HG02938 (cell line): ENCODE results near the gene CPSF4L.
"Not testable (repeated sequence)": the region's sequence is repeated elsewhere in the genome, so short reads cannot be mapped to it uniquely, and the experiment has no call there.

Experiments
- ATAC-seq: cut with Tn5 transposase; IDR thresholded peaks from one replicate; pipeline ENCODE4 v1.9.1; 2021; ENCODE audit warnings: mild to moderate bottlenecking, moderate library complexity; ENCODE audit not compliant: unreplicated experiment

Gene CPSF4L

DNA sequence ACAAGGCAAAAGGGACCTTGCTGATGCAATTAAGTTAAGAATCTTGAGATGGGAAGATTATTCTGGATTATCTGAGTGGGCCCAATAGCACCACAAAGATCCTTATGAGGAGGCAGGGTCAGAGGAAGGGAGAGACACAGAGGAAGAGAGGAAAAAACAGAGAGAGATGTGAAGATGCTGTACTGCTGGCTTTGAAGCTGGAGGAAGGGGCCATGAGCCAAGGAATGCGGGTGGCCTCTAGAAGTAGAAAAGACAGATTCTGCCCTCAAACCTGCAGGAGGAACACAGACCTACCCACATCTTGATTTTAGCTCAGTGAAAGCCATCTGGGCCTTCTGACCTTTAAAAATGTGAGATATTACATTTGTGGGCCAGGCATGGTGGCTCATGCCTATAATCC lies 8.1 kb upstream of the CPSF4L start:
- no peak for ATAC-seq

DNA sequence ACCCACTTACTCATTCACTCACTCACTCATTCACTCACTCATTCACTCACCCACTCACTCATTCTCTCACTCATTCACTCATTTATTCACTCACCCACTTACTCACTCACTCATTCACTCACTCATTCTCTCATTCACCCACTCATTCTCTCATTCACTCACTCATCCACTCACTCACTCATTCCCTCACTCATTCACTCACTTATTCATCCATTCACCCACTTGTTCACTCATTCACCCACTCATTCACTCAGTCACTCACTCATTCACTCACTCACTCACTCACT lies 7.6 kb upstream of the CPSF4L start:
- ATAC-seq = no peak

DNA sequence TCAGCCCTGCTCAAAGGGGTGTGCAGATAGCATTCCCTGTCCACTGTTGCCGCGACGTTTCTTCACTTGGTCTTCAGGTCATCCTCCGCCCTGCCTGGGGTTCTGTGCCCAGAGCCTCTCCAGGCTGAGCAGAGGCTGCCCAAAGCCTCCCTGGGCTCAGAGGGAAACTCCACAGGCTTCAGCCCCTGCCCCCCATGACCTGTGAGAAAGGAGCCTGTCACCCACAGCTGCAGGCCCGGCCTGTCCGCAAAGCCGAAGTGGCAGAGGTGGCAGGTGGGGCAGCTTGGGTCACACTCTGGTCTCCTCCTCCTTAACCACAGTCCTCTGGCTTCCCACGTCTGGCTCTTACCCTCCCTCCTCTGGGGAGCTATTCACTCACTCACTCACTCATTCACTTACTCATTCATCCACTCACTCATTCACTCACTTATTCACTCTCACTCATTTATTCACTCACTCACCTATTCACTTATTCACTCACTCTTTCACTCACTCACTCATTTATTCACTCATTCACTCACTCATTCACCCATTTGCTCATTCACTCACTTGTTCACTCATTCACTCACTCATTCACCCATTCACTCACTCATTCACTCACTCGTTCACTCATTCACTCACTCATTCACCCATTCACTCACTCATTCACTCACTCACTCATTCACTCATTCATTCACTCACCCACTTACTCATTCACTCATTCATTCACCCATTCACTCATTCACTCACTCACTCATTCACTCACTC lies 7.1 kb upstream of the CPSF4L start:
- no peak for ATAC-seq

DNA sequence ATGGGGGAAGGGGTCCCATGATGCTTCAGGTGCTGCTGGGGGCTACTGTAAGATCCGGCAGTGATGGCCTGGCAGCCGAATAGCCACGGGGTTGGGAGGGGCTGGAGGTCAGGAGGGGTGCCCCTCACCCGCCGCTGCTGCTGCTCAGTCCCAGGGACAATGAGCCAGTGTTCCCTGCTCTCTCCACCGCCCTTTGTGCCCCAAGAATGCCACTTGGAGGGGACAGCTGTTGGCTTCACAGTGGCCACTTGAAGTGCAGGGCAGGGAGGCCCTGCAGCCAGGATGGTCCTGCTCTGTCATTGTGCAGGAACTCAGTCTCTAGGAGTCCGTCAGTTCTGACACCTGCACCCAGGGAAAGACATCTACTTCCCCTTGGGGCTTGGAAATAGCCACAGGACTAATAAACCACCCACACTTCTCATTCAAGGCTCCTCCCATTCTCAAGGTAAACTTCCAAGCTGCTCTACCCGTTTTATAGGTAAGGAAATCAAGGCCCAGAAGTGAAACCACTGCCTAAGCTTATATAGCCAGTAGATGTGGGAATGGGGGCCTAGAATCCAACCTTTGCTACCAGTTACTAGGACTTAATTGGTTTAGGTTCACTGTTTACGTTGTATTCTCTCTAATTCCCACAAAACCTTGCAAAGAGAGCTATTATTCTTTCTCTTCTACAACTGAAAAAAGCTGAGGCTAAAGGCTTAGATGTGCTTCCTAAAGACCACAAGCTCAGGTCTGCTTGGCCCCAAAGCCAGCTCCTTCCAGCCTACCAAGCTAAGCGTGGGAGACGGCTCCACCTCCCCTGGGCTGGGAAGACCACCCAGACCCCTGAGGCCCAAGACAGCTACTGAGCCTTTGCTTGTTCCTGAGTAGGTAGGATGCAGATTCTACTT lies 6.2 kb upstream of the CPSF4L start:
- no peak for ATAC-seq

DNA sequence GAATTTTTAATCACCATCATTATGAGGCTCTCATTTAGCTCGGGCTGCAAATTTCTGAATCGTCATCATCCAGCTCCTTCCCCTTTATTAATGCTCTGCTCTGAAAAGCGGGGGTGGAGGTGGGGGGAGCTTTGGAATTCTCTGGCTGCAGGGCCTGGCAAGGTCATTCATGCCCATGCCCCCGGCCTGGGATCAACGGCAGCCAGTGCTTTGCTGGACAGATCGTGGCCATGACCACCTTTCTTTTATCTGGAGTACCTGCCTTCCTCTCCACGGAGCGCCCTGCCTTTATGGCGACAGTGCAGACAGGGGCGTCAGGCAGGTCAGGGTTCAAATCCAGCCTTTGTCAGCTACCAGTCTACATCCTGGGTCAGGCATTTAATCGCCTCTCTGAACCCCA lies 5.1 kb upstream of the CPSF4L start:
- no peak for ATAC-seq

DNA sequence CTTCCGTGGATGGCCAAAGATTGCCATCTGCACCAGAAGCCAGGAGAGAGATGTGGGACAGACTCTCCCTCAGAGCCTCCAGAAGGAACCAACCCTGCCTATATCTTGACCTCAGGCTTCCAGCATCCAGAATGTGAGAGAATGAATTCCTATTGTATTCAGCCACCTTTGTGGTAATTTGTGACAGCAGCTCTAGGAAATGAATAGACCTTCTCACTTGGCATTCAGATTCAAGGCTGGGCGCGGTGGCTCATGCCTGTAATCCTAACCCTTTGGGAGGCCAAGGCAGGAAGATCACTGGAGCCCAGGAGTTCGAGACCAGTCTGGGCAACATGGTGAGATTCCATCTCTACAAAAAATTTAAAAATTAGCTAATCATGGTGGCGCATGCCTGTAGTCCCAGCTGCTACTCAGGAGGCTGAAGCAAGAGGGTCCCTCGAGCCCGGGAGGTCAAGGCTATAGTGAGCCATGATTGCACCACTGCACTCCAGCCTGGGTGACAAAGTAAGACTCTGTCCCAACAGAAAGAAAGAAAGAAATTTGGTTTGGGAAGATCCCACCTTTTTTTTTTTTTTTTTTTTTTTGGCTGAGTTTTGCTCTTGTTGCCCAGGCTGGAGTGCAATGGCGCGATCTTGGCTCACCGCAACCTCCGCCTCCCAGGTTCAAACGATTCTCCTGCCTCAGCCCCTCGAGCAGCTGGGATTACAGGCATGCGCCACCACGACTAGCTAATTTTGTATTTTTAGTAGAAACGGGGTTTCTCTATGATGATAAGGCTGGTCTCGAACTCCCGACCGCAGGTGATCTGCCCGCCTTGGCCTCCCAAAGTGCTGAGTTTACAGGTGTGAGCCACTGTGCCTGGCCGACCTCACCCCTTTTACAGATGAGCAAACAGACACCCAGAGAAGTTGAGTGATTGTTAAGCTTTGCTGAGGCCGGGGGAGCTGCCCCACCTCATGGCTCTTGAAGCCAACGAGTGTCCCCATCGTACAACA lies 4.3 kb upstream of the CPSF4L start:
- no peak for ATAC-seq

DNA sequence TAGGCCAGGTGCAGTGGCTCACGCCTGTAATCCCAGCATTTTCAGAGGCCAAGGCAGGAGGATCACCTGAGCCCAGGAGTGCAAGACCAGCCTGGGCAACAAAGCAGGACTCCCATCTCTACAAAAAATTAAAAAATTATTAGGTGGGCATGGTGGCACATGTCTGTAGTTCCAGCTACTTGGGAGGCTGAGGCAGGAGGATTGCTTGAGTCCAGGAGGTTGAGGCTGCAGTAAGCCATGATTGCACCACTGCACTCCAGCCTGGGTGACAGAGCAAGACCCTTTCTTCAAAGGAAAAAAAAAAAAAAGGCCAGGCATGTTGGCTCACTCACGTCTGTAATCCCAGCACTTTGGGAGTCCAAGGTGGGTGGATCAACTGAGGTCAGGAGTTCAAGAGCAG lies 2.8 kb upstream of the CPSF4L start:
- ATAC-seq = not testable (repeated sequence)

DNA sequence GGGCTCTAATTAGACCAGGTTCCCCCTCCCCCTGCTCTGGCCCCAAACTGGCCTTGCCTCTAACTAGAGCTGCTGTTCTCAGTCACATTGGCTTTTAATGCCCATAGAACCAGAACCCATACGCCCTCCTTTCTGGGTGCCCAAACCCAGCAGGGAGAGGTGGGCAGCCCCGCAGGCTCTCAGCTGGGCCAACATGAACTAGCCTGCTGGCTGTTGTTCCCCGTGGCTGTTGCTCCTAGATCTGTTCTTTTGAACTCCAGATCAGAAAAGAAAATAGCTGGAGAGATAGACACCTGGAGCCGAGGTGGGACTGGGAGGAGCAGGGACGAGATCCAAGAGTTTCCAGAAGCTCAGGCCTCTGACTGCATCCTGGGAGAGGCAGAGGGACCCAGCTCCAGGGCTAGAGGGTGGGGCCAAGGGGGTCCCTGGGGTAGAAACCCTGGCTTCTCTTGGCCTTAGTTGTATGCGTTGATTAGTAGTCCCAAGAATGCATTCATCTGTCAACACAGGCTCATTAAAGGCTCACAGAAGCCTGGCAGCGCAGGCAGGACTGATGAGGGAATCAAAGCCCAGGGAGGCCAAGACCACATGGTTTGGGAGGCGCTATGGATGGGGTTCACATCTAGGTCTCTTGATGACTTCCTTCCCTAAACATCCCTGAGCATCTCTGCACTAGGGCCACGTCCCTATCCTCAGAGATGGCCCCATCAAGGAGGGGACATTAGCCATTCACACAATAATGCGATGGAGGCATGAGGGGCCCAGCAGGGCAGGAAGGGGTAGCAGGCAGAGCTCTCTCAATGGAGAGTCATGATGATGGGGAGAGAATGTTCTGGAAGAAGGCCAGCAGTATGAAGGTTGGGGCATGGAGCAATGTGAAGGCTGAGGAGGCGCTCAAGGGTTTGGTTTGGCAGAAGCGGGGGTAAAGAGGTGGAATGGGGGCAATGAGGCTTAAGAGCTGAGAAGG lies 1.3 kb upstream of the CPSF4L start:
- no peak for ATAC-seq

DNA sequence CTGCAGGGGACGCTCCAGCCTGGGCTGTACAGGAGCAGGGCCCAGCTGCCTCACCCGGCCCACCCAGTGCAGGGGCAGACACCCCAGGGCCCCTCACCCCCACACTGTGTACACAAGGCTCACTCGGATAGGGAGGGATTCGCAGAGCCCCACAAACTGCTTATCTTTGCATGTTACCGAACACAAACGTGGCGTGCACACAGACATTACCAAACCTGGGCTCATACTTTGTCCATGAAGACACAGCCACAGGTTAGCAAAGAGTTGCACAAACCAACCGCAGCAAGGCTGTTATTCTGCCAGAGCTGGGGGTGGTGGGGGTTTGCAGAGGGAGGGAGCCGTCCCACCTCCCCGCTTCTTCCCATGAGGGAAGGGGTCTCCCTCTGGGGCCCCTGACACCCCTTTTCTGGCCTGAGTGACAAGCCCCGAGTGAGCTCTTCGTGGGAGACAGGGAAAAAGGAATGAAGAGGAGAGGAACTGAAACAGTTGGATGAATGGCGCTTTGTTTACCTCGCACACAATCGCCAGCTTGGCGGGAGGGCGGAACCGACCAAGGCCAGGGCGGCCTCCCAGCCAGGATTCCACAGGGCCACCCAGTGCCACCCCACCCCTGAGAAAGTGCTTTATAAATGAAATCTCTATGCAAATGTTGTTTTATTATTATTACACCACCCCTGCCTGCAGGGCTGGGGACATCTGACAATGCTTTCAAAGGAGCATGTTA lies 434 bp upstream of the CPSF4L start:
- no peak for ATAC-seq

DNA sequence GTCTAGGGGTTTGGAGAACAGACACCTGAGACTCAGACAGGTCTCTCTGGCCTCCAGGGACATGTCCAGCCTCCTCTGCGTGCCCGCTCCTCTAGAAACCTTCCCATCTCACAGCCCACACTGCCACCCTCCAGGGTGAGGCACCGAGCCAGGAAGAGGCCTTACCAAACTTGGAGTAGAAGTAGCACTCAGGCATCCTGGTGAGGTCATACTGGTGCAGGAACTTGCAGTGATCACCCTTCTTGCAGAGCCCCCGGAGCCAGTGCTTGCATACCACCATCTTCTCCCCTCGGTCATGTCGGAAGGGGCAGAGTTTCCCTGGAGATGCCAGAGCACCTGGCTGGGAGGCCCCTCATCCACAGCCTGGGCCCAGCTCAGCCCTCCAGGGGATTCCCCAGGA lies 4.2 kb downstream of the CPSF4L start:
- ATAC-seq = no peak

DNA sequence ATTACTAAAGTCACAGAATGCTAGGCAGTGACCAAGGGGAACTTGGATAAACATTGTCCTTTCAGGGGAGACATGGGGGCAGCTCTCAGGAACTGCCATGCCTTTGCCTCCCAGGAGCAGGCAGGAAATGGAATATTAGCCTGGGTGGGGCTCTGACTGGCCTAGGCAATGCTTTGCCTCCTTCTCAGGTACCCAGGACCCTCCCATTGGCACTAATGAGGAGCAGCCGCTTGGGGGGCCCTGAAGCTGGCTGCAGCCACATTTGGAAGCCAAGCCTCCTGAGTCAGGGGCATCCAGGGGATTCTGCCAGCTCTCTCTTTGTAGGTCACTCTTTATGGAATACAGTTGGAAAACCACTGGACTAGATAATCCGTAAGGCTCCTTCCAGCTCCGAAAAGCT lies 5.5 kb downstream of the CPSF4L start:
- no peak for ATAC-seq

DNA sequence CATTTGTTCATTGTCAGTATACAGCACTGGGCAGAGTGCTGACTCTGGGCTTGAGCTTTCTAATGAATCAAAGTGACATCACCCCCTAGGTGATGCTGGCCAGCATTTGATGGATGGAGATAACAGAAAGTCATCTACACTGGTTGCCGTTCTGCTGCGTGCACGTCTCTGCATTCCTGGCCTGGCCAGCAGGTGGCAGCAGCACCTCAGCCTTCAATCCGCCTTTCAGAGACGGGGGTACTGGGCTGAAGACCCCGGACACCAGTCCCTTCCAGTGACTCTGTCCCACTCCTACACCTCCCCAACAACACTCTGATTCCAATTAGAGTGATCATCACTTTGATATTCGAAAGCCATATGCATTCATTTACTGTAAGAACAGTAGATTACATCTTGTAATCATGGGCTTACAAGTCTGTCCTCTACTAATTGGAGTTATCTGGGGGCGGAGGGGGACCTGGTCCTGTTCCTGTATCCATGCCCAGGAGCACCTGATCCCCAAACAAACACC lies 6.0 kb downstream of the CPSF4L start:
- ATAC-seq = peak; percentile 70

DNA sequence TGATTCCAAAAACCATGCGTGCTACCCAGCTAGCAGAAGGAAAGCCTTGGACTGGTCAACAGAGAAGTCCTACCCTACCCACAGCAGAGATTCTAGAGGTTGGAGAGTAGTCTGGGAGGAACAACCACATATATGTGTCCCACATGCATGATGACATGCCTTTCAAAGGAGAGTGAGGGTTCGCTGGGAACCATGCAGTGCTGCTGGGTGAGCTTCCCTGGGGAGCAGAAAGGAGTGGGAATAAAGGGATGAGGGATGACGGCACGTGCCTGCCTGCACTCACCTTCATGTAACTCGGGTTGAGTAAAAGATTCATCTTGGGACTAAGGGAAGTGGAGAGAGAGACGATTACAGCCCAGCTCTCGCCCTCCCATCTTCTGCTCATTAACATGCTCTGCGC lies 9.8 kb downstream of the CPSF4L start:
- ATAC-seq = no peak

DNA sequence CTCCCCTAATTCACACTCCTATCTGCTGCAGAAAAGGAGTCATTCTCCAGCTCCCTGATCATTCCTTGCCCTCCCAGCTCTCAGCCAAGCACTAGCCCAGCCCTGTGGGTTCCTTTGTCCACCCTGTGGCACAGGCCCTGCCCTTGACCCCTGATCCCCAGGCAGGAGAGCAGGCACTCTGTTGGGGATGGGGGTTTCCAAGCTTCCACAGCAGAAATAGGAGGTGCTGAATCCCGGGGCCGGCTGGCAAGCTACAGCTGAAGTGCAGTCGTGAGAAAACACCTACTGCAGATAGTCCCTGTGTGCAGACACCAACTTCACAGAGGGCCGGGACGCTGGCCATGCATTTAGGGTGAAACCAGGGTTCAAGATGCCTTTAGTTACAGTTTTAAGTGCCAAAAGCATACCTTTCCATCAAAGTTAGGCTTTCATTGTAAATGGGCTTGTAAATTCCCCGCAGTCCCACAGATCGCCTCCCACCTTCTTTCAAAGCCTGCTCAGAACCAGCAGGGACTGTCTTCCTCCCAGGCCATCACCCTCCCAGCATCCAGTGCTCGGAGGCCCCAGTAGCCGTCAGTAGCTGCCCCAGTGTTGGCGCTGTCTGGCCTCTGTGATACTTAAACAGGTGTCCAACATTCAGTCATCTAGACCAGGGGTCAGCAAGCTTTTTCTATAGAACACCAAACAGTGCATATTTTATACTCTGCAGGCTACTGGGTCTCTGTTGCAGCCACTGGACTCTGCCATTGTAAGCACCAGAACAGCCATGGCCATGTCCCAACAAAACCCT lies 10.6 kb downstream of the CPSF4L start:
- no peak for ATAC-seq

DNA sequence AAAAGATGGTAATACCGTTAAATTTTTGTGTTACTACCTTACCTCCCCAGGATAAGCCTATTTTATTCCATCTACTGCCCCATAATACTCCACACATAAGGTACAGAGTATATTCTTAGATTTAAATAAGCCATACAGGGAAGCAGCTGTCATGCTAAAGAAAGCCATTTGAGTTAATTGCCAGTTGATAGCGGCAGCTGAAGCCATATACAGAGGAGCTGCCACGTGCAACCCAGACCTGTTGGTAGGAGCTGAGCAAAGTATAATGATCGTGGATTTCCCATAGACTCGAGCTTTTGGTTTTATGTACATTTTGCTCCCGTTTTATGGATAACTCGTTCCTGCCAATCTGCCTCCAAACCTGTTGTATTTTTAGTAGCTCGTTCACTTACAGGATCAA lies 12.0 kb downstream of the CPSF4L start:
- no peak for ATAC-seq

DNA sequence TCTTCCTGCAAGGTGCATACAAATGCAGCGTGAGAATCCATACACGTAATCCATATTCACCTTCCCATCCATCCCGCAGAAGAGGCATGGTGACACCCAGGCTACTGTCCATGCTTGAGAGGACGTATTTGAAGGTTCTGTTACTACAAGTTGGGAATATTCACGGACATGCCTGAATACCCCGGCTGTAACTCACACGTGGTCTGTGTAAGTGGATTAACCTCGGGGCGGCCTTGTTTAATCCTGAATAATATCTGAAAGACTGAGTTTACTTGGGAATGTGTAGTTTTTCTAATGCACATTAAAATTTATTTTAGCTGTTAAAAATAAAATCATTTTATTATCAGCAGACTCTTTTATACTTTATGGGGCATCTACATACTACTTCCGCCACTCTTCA lies 13.1 kb downstream of the CPSF4L start:
- ATAC-seq = no peak

DNA sequence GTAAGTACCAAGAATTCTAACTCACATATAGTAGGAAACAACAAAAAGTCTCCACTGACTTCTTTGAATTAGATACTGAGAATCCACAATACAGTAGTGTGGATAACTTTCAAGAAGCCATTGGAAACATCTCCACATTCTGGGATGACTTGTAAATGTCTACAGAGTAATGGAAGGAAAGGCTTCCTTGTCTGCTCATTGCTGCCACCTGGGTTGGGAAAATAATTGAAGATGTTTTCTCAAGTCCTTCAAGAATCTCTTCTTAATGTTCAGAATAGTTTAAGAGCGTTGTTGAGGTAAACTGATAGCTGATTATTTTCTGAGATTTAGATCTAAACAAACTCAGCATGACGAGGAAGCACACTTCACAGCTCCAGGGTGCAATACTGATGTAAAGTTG lies 14.0 kb downstream of the CPSF4L start:
- ATAC-seq = no peak

DNA sequence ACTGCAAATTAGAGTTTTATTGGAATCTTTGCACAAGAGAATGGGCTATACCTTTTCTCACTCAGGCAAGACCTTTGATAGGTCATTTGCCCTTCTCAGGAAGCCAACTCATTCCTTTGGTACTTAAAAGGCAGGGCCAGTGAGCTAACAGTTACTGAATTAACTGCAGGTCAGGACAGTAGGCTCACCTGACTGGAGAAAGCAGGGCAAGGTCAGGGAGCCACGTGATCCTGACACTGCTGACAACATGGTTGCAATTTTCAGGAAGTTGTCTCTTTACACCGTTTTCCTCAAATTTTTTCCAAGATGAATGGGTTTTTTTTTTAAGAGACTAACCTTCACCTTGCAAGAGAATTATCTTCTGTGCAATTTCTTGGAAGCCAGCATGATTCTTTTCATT lies 21.1 kb downstream of the CPSF4L start:
- ATAC-seq = no peak

DNA sequence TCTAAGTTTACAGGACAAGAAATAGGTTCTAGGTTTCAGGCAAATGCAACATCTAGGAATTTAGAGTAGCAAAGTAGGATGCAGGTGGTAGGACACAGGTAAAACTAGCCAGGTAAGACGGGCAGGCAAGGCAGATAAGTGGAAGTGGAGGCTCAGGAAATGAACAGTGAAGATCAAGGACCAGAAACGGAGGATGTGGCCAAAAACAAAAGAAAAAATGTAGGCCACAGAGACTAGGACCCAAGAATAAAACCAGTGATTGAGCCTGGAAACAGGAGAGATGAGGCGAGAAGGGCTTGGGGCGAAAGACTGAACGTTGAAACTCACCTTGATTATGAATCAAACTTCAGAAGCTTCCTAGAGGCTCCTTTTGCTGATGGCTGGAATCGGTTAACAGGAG lies 24.0 kb downstream of the CPSF4L start:
- ATAC-seq = no peak
